HG02973 (cell line): ENCODE data around the gene PHKG1.
"Not testable (repeated sequence)": the region's sequence is repeated elsewhere in the genome, so short reads cannot be mapped to it uniquely, and the experiment has no call there.

ENCODE experiments used
- ATAC-seq: cut with Tn5 transposase; IDR thresholded peaks from one replicate; pipeline ENCODE4 v1.9.1; 2021; ENCODE audit warnings: moderate library complexity; ENCODE audit not compliant: unreplicated experiment

Gene PHKG1

GRCh38 chr7:56083150-56083785 is 9.5 kb downstream of the PHKG1 start:
- no peak for ATAC-seq

- no peak for ATAC-seq
Observed at GRCh38 chr7:56081626-56082340, 11.0 kb downstream of the PHKG1 start.

GRCh38 chr7:56080726-56081435 is 11.9 kb downstream of the PHKG1 start:
- not testable (repeated sequence) for ATAC-seq

GRCh38 chr7:56079450-56080185 is 13.1 kb downstream of the PHKG1 start:
- ATAC-seq = no peak

- no peak for ATAC-seq
Observed at GRCh38 chr7:56078196-56078595, 14.6 kb downstream of the PHKG1 start.

GRCh38 chr7:56077681-56078080 is 15.1 kb downstream of the PHKG1 start:
- ATAC-seq = no peak

- peak; percentile 91 for ATAC-seq
Observed at GRCh38 chr7:56074371-56074791, 18.4 kb downstream of the PHKG1 start.

- not testable (repeated sequence) for ATAC-seq
Observed at GRCh38 chr7:56066376-56066775, 26.4 kb downstream of the PHKG1 start.

GRCh38 chr7:56063882-56064625 is 28.7 kb downstream of the PHKG1 start, which contains the start of gene SUMF2:
TSS of gene SUMF2 (plus strand) at chr7:56064286. CDS start at chr7:56064312, 26 bp downstream.
- ATAC-seq = peak; percentile 79

GRCh38 chr7:56063500-56063881 is 29.3 kb downstream of the PHKG1 start:
- ATAC-seq = no peak

- no peak for ATAC-seq
Observed at GRCh38 chr7:56062382-56062781, 30.4 kb downstream of the PHKG1 start.

- no peak for ATAC-seq
Observed at GRCh38 chr7:56053993-56054392, 38.8 kb downstream of the PHKG1 start.

- ATAC-seq = no peak
Observed at GRCh38 chr7:56053379-56053778, 39.4 kb downstream of the PHKG1 start.

- peak; percentile 94 for ATAC-seq
Observed at GRCh38 chr7:56051339-56052191, 41.2 kb downstream of the PHKG1 start, which contains the start of the genes CCT6A and PSPH. TSS of gene CCT6A (plus strand) at chr7:56051765. CDS start at chr7:56051849, 84 bp downstream. TSS of gene PSPH (minus strand) at chr7:56051444. CDS start at chr7:56021212, 30,232 bp downstream.

GRCh38 chr7:56051053-56051338 is 41.8 kb downstream of the PHKG1 start:
- ATAC-seq = no peak

- not testable (repeated sequence) for ATAC-seq
Observed at GRCh38 chr7:56048763-56049162, 44.0 kb downstream of the PHKG1 start.

GRCh38 chr7:56048245-56048644 is 44.5 kb downstream of the PHKG1 start:
- no peak for ATAC-seq

GRCh38 chr7:56047446-56048116 is 45.2 kb downstream of the PHKG1 start:
- not testable (repeated sequence) for ATAC-seq
